Smooth muscle cell (in vitro differentiated cells): ENCODE data around the gene CPLX1. TPM values are rescaled to one million over a fixed set of nuclear protein-coding genes. Genes with fewer than 3 reads are reported as not detected.

Source experiments
- DNase-seq: peaks from one replicate; lab custom pipeline; 2025; ENCODE audit not compliant: unreplicated experiment; lab: John Stamatoyannopoulos, UW
- H2AFZ ChIP-seq: fragments of 200-600 bp; sonication (generic); 2 replicates; pipeline ENCODE4 v1.6.0; 2016; ENCODE audit warnings: antibody characterized with exemption, low read depth, mild to moderate bottlenecking
- H3F3A ChIP-seq: fragments of 200-600 bp; sonication (generic); 2 replicates; pipeline ENCODE4 v1.6.0; 2017; ENCODE audit warnings: antibody characterized with exemption, low read depth
- H3K27ac ChIP-seq: fragments of 200-600 bp; sonication (generic); 2 replicates; pipeline ENCODE4 v1.5.1; 2016; ENCODE audit warnings: low read depth, mild to moderate bottlenecking
- H3K27me3 ChIP-seq: fragments of 200-600 bp; sonication (generic); 2 replicates; pipeline ENCODE4 v1.6.1; 2016; ENCODE audit warnings: low read depth, mild to moderate bottlenecking
- H3K36me3 ChIP-seq: fragments of 200-600 bp; sonication (generic); 2 replicates; pipeline ENCODE4 v1.5.1; 2016; ENCODE audit warnings: low read depth
- H3K4me1 ChIP-seq: fragments of 200-600 bp; sonication (generic); 2 replicates; pipeline ENCODE4 v1.5.1; 2016; ENCODE audit warnings: low read depth
- H3K4me2 ChIP-seq: fragments of 200-600 bp; sonication (generic); 2 replicates; pipeline ENCODE4 v1.6.0; 2016; ENCODE audit warnings: mild to moderate bottlenecking
- H3K4me3 ChIP-seq: fragments of 200-600 bp; sonication (generic); 2 replicates; pipeline ENCODE4 v1.5.1; 2016; ENCODE audit warnings: mild to moderate bottlenecking
- H3K79me2 ChIP-seq: fragments of 200-600 bp; sonication (generic); 2 replicates; pipeline ENCODE4 v1.6.0; 2016; ENCODE audit warnings: low read depth, mild to moderate bottlenecking
- H3K9ac ChIP-seq: fragments of 200-600 bp; sonication (generic); 2 replicates; pipeline ENCODE4 v1.6.0; 2016; ENCODE audit warnings: low read depth
- H3K9me3 ChIP-seq: fragments of 200-600 bp; sonication (generic); replicated peaks from 2 replicates; pipeline ENCODE4 v1.5.1; 2016; ENCODE audit warnings: low read depth
- H4K20me1 ChIP-seq: fragments of 200-600 bp; sonication (generic); 2 replicates; pipeline ENCODE4 v1.6.0; 2016; ENCODE audit warnings: low read depth
- WGBS: methylation state at CpG from one replicate; pipeline ENCODE4 v1.1.7; 2016; ENCODE audit warnings: low lambda C conversion rate; 5-methylcytosine and 5-hydroxymethylcytosine counted together
- polyA plus RNA-seq: library from polyadenylated mRNA; unstranded; fragments of >200 nt; fragmentation: Nextera tagmentation; extraction: Ambion mirVana; gene quantifications from 2 replicates; pipeline ENCODE4 v1.2.1, GENCODE V29; 2016
- total RNA-seq: library from RNA; depleted of rRNA; stranded (reverse); fragments of >200 nt; gene quantifications from 2 replicates; pipeline ENCODE4 v1.2.3, GENCODE V29; 2014
- TF ChIP-seq, protein P1 (sequence below): fragments of 200-600 bp; sonication (generic); IDR thresholded peaks from 2 replicates; pipeline ENCODE4 v1.5.1; 2017; ENCODE audit warnings: borderline replicate concordance, mild to moderate bottlenecking, antibody characterized with exemption; ENCODE audit not compliant: insufficient read depth, poor library complexity, severe bottlenecking

The CPLX1 gene
- total and polyA plus RNA-seq, 2 experiments from 2014 or later, result not detected

DNA sequence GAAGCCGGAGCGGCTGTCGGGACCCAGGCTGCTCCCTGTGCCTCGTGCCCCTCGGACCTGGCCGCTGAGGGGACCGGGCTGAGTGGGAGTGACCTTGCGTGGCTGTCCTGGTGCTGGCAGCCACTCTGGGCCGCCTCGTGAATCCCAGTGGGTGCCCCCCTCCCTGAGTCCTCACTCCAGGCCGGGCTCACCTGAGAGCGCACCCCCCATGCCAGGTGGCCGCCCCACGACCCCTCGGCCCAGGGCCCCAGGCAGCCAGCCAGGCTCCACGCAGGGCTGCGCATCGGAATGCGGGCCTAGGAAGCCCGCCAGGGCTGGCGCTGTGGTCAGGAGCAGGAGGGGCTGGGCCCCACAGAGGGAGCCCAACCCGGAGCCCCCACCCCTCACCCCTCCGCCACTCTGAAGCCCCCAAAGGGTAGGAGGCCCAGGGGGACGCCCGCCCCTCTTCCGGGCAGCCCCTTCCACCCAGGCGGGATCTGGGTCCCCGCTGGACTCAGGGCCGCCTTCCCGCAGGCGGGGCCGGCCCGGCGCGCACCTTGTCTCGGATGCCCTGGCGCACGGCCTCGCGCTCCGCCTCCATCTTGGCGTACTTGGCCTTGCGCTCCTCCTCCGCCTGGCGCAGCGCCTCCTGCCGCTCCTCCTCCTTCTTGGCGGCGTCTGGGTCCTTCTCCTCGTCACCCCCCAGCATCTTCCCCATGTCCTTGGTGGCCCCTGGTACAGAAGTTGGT is 33.9 kb downstream of the CPLX1 start:
- no peaks in the 10 kb centered on the region for H3K36me3 ChIP-seq
- WGBS, result 66% methylated on average over 42 of the region's 50 CpGs
- no peak overlapping the region for H3K27ac ChIP-seq
- TF ChIP-seq, protein P1, sequence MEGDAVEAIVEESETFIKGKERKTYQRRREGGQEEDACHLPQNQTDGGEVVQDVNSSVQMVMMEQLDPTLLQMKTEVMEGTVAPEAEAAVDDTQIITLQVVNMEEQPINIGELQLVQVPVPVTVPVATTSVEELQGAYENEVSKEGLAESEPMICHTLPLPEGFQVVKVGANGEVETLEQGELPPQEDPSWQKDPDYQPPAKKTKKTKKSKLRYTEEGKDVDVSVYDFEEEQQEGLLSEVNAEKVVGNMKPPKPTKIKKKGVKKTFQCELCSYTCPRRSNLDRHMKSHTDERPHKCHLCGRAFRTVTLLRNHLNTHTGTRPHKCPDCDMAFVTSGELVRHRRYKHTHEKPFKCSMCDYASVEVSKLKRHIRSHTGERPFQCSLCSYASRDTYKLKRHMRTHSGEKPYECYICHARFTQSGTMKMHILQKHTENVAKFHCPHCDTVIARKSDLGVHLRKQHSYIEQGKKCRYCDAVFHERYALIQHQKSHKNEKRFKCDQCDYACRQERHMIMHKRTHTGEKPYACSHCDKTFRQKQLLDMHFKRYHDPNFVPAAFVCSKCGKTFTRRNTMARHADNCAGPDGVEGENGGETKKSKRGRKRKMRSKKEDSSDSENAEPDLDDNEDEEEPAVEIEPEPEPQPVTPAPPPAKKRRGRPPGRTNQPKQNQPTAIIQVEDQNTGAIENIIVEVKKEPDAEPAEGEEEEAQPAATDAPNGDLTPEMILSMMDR, result no peak
- DNase-seq, result no peak
- H3K4me3 ChIP-seq, result no peak overlapping the region
- no peaks in the 10 kb centered on the region for H3K79me2 ChIP-seq
- no peak overlapping the region for H2AFZ ChIP-seq
- no peaks in the 10 kb centered on the region for H4K20me1 ChIP-seq
- H3K4me2 ChIP-seq, result no peak overlapping the region
- peaks cover 74% of the 10 kb centered on the region for H3K27me3 ChIP-seq
- peaks cover 5% of the 10 kb centered on the region for H3K4me1 ChIP-seq
- H3F3A ChIP-seq, result no peaks in the 10 kb centered on the region
- H3K9ac ChIP-seq, result no peak overlapping the region
- no peaks in the 10 kb centered on the region for H3K9me3 ChIP-seq

DNA sequence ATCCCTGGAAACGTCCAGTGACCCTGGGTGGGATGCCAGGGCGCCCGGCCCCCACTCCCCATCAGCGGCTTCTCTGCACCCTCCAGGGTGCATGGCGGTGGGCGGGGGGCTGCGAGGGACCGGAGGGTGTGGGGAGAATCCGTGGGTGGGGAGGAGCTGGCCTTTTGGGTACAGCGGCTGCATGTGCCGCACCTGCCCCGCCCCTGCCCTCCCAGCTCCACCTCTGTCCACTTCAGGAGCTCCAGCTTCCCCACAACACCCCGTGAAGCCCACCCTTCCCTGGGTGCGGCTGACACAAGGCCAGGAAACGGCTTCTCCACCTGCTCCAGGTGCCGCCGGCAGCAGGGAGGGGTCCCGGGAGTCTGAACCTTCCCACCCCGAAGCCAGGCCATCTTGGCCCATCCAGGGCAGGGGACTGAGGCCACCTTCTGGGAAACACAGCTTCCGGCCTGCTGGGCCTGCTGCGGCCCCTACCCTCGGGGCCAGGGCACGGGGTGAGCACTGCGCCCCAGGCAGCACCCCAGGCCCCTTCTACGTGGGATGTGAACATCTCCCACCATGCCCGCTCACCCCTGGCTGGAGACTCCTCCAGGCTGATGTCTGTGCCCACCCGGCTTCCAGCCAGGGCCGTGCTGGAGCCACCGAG is 34.6 kb downstream of the CPLX1 start:
- Histone ChIP-seq H3K79me2 (no peaks in the 10 kb centered on the region), H2AFZ (no peak overlapping the region), H3K4me1 (peaks cover 5% of the 10 kb centered on the region), H3K4me2 (no peak overlapping the region), H3F3A (no peaks in the 10 kb centered on the region), H3K27me3 (peaks cover 74% of the 10 kb centered on the region), H4K20me1 (no peaks in the 10 kb centered on the region), H3K36me3 (no peaks in the 10 kb centered on the region), H3K9me3 (no peaks in the 10 kb centered on the region), H3K4me3 (no peak overlapping the region), H3K27ac (no peak overlapping the region), H3K9ac (no peak overlapping the region)
- 87% methylated on average over 24 of the region's 29 CpGs for WGBS
- DNase-seq, result no peak
- TF ChIP-seq, protein P1, result no peak

DNA sequence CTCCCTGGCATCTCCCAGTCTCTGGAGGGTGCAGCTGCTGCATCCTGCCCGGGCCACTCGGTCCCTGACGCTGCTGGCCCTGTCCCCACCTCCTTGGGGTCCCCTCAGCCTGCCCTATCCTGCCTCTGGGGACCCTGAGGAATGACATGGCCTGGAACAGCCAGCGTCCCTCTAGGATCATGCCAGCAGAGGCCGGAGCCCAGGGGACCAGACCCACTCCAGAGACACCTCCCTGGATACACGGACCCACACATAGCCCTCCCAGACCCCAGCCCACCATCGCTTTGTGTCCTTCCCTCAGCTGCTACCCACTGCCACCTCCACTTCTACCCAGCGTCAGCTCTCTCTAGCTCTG is 35.5 kb downstream of the CPLX1 start:
- no peaks in the 10 kb centered on the region for H4K20me1 ChIP-seq
- peaks cover 74% of the 10 kb centered on the region for H3K27me3 ChIP-seq
- no peak overlapping the region for H2AFZ ChIP-seq
- no peak overlapping the region for H3K4me2 ChIP-seq
- no peaks in the 10 kb centered on the region for H3K36me3 ChIP-seq
- H3K4me3 ChIP-seq, result no peak overlapping the region
- H3K9ac ChIP-seq, result no peak overlapping the region
- H3K9me3 ChIP-seq, result no peaks in the 10 kb centered on the region
- no peak overlapping the region for H3K27ac ChIP-seq
- 83% methylated on average over 8 of the region's 8 CpGs for WGBS
- no peak for DNase-seq
- H3K79me2 ChIP-seq, result no peaks in the 10 kb centered on the region
- peaks cover 14% of the 10 kb centered on the region for H3K4me1 ChIP-seq
- no peaks in the 10 kb centered on the region for H3F3A ChIP-seq
- TF ChIP-seq, protein P1, result no peak
